HG03439 (cell line): ENCODE measurements around the gene VPS33B.
"Not testable (repeated sequence)": the region's sequence is repeated elsewhere in the genome, so short reads cannot be mapped to it uniquely, and the experiment has no call there.

Experiments
- ATAC-seq: cut with Tn5 transposase; IDR thresholded peaks from one replicate; pipeline ENCODE4 v1.9.1; 2021; ENCODE audit warnings: mild to moderate bottlenecking, moderate library complexity; ENCODE audit not compliant: unreplicated experiment

The VPS33B gene

GRCh38 chr15:91022075-91022831, at the start of gene VPS33B:
Gene VPS33B, minus strand, starts transcription at chr15:91022594. Its CDS starts 345 bp downstream, at chr15:91022249.
- ATAC-seq = peak; percentile 55

GRCh38 chr15:91072161-91072560, 49.8 kb upstream of the VPS33B start:
- no peak for ATAC-seq

GRCh38 chr15:91070872-91071271, 48.5 kb upstream of the VPS33B start:
- no peak for ATAC-seq

GRCh38 chr15:91068966-91069365, 46.6 kb upstream of the VPS33B start:
- no peak for ATAC-seq

- no peak for ATAC-seq
Measured at GRCh38 chr15:91068436-91068835, 46.0 kb upstream of the VPS33B start.

- ATAC-seq = no peak
Measured at GRCh38 chr15:91067036-91067435, 44.6 kb upstream of the VPS33B start.

GRCh38 chr15:91065505-91065904, 43.1 kb upstream of the VPS33B start:
- no peak for ATAC-seq

GRCh38 chr15:91061997-91062396, 39.6 kb upstream of the VPS33B start:
- ATAC-seq = no peak

- no peak for ATAC-seq
Measured at GRCh38 chr15:91061230-91061629, 38.8 kb upstream of the VPS33B start.

GRCh38 chr15:91055548-91056331, 33.3 kb upstream of the VPS33B start:
- ATAC-seq = no peak

GRCh38 chr15:91054816-91055215, 32.4 kb upstream of the VPS33B start:
- ATAC-seq = no peak

GRCh38 chr15:91051248-91051647, 28.9 kb upstream of the VPS33B start:
- no peak for ATAC-seq

GRCh38 chr15:91050128-91050455, 27.7 kb upstream of the VPS33B start:
- peak; percentile 25 for ATAC-seq

- ATAC-seq = peak; percentile 79
Measured at GRCh38 chr15:91049378-91050127, 27.2 kb upstream of the VPS33B start.

- no peak for ATAC-seq
Measured at GRCh38 chr15:91047545-91048199, 25.3 kb upstream of the VPS33B start.

GRCh38 chr15:91046056-91046455, 23.7 kb upstream of the VPS33B start:
- not testable (repeated sequence) for ATAC-seq

- no peak for ATAC-seq
Measured at GRCh38 chr15:91045065-91045464, 22.7 kb upstream of the VPS33B start.

- no peak for ATAC-seq
Measured at GRCh38 chr15:91043202-91043874, 20.9 kb upstream of the VPS33B start.

- ATAC-seq = no peak
Measured at GRCh38 chr15:91040856-91041255, 18.5 kb upstream of the VPS33B start.

- ATAC-seq = no peak
Measured at GRCh38 chr15:91039996-91040395, 17.6 kb upstream of the VPS33B start.
